K562 (cell line): ENCODE measurements around the gene NPDC1. TPM values are rescaled to one million over a fixed set of nuclear protein-coding genes. Genes with fewer than 3 reads are reported as not detected.
A peak's percentile ranks its signal among the peaks of the same experiment; 100 is the strongest.

Source experiments
- ATAC-seq: fragments of 200-7000 bp; cut with Tn5 transposase; 3 replicates; pipeline ENCODE4 v1.9.1; 2020; ENCODE audit warnings: moderate library complexity
- BruUV-seq: library from RNA; stranded (reverse); fragments of 400-500 nt; replicated peaks from 2 replicates; lab custom pipeline; 2021; lab: Mats Ljungman, UMichigan
- CTCF ChIA-PET: fragments of 300-600 bp; formaldehyde crosslinking; extraction: SDS; loops from one replicate; lab custom pipeline; 2021; ENCODE audit warnings: low intra/inter-chr PET ratio; lab: Yijun Ruan, JAX
- POLR2A ChIA-PET: fragments of 300-600, 350-650 bp; sonication (Branson Sonifier 250); formaldehyde crosslinking; extraction: SDS; loops from one replicate; lab custom pipeline; 2021; ENCODE audit warnings: antibody characterized with exemption, inconsistent platforms; lab: Yijun Ruan, JAX
- DNase-seq, 4 experiments: peaks; one replicate each; pipeline versions ENCODE4 v3.0.0 to v3.0.0-alpha.2; 2011 to 2018; ENCODE audit warnings: low spot score in 3 of 4, mixed read lengths in 3 of 4; ENCODE audit errors: extremely low read depth in 1 of 4
- FAIRE-seq: peaks from 2 replicates; lab custom pipeline; 2011; peaks lifted over from hg19 to GRCh38; lab: Jason Lieb, UNC
- H2AFZ ChIP-seq: 2 replicates; pipeline ENCODE4 v1.6.0; 2011; ENCODE audit warnings: low read depth, low read length, control low read depth, inconsistent platforms
- H3K27ac ChIP-seq: fragments of 200-600 bp; 3 replicates; pipeline ENCODE4 v1.8.0; 2011; ENCODE audit warnings: low read depth, mild to moderate bottlenecking, control low read depth, inconsistent platforms, low read length, moderate library complexity, mixed read lengths; ENCODE audit errors: extremely low read depth
- H3K27me3 ChIP-seq, 2 experiments: fragments of 300-600 bp in 1 of 2; 2 replicates in 1 of 2; 3 replicates in 1 of 2; pipeline versions ENCODE4 v1.6.0 to v1.8.0; 2011; ENCODE audit warnings: inconsistent platforms in 2 of 2, low read length in 2 of 2, mild to moderate bottlenecking in 1 of 2, mixed read lengths in 1 of 2, moderate library complexity in 1 of 2; ENCODE audit not compliant: control insufficient read depth in 2 of 2, insufficient read depth in 2 of 2
- H3K36me3 ChIP-seq: fragments of 300-600 bp; 3 replicates; pipeline ENCODE4 v1.8.0; 2011; ENCODE audit warnings: mild to moderate bottlenecking, low read length, inconsistent platforms; ENCODE audit not compliant: control insufficient read depth, insufficient read depth
- H3K4me1 ChIP-seq, 2 experiments: fragments of 200-600 bp in 1 of 2; replicated peaks in 1 of 2; 2 replicates in 1 of 2; 3 replicates in 1 of 2; pipeline versions ENCODE4 v1.5.1 to v1.8.0; 2011; ENCODE audit warnings: inconsistent platforms in 2 of 2, low read length in 2 of 2, mild to moderate bottlenecking in 1 of 2, mixed read lengths in 1 of 2, moderate library complexity in 1 of 2; ENCODE audit not compliant: control insufficient read depth in 2 of 2, insufficient read depth in 2 of 2
- H3K4me2 ChIP-seq: 2 replicates; pipeline ENCODE4 v1.6.1; 2011; ENCODE audit warnings: low read length, control low read depth, inconsistent platforms, mixed read lengths; ENCODE audit not compliant: insufficient read depth
- H3K4me3 ChIP-seq: fragments of 200-600 bp; sonication (generic), shearing (Covaris generic); 2 replicates; pipeline ENCODE4 v1.5.1; 2016; ENCODE audit warnings: control low read depth, inconsistent platforms
- H3K79me2 ChIP-seq: fragments of 200-600 bp; 3 replicates; pipeline ENCODE4 v1.8.0; 2011; ENCODE audit warnings: low read length, inconsistent platforms; ENCODE audit not compliant: control insufficient read depth, insufficient read depth
- H3K9ac ChIP-seq, 2 experiments: 2 replicates each; pipeline versions ENCODE4 v1.6.0 to v1.6.1; 2011; ENCODE audit warnings: low read depth in 2 of 2, low read length in 2 of 2, control low read depth in 1 of 2, inconsistent platforms in 1 of 2, mild to moderate bottlenecking in 1 of 2, mixed read lengths in 1 of 2; ENCODE audit not compliant: insufficient read depth in 1 of 2
- H3K9me1 ChIP-seq: one replicate; pipeline ENCODE4 v1.6.0; 2011; ENCODE audit warnings: inconsistent platforms, mild to moderate bottlenecking, low read length, moderate library complexity; ENCODE audit not compliant: control insufficient read depth, insufficient read depth
- H3K9me3 ChIP-seq: replicated peaks from 2 replicates; pipeline ENCODE4 v1.5.1; 2011; ENCODE audit warnings: low read depth, low read length, inconsistent platforms; ENCODE audit not compliant: control insufficient read depth, insufficient read depth
- H4K20me1 ChIP-seq: replicated peaks from 2 replicates; pipeline ENCODE4 v1.6.1; 2011; ENCODE audit warnings: low read length, inconsistent platforms, mixed read lengths; ENCODE audit not compliant: control insufficient read depth, insufficient read depth
- BHLHE40 ChIP-seq: IDR thresholded peaks from 2 replicates; pipeline ENCODE4 v1.6.1; 2011; ENCODE audit warnings: low read length, improper control_type of control experiment
- CXXC5 ChIP-seq: fragments of 250-450 bp; sonication (Bioruptor Pico); IDR thresholded peaks from 2 replicates; pipeline ENCODE4 v1.8.0; 2022; ENCODE audit warnings: inconsistent platforms, mild to moderate bottlenecking, moderate library complexity
- DLX4 ChIP-seq: fragments of 250-450 bp; sonication (Bioruptor Pico); IDR thresholded peaks from 2 replicates; pipeline ENCODE4 v1.6.1; 2021; ENCODE audit warnings: mild to moderate bottlenecking
- E2F5 ChIP-seq: sonication (generic); formaldehyde crosslinking; IDR thresholded peaks from 2 replicates; pipeline ENCODE4 v1.8.0; 2022; ENCODE audit warnings: mild to moderate bottlenecking, missing genetic modification reagents
- EHMT2 ChIP-seq: fragments of 450-650 bp; IDR thresholded peaks from 2 replicates; pipeline ENCODE4 v1.6.1; 2018; ENCODE audit warnings: antibody characterized with exemption
- HMGN3 ChIP-seq: IDR thresholded peaks from 2 replicates; pipeline ENCODE4 v1.6.1; 2011; ENCODE audit warnings: borderline replicate concordance, low read depth, mild to moderate bottlenecking, mixed read lengths, low read length; ENCODE audit not compliant: insufficient read length; ENCODE audit errors: extremely low read depth
- HNRNPLL ChIP-seq: fragments of 200-400 bp; formaldehyde crosslinking; IDR thresholded peaks from 2 replicates; pipeline ENCODE4 v1.6.1; 2017; ENCODE audit warnings: low read length, low read depth, mild to moderate bottlenecking; ENCODE audit not compliant: poor library complexity, severe bottlenecking
- MTA3 ChIP-seq: fragments of 450-650 bp; formaldehyde crosslinking; IDR thresholded peaks from 2 replicates; pipeline ENCODE4 v1.6.1; 2017; ENCODE audit warnings: mild to moderate bottlenecking, borderline replicate concordance
- PHB ChIP-seq: fragments of 250-450 bp; sonication (Bioruptor Pico); IDR thresholded peaks from 2 replicates; pipeline ENCODE4 v1.5.0; 2021
- PHF8 ChIP-seq: fragments of 200-600 bp; sonication (generic); IDR thresholded peaks from 2 replicates; pipeline ENCODE4 v1.6.1; 2012; ENCODE audit warnings: mixed run types, mild to moderate bottlenecking, inconsistent platforms, low read length, moderate library complexity, borderline replicate concordance
- POLR2G ChIP-seq: fragments of 200-400 bp; formaldehyde crosslinking; IDR thresholded peaks from 2 replicates; pipeline ENCODE4 v1.6.1; 2017; ENCODE audit warnings: low read depth, mild to moderate bottlenecking, antibody characterized with exemption, low read length, moderate library complexity
- POLR2H ChIP-seq: IDR thresholded peaks from 2 replicates; pipeline ENCODE4 v1.6.1; 2016; ENCODE audit warnings: missing genetic modification characterization, low read depth, mild to moderate bottlenecking, control low read depth, missing compliant biosample characterization, moderate library complexity
- RBFOX2 ChIP-seq: fragments of 200-400 bp; formaldehyde crosslinking; IDR thresholded peaks from 2 replicates; pipeline ENCODE4 v1.6.1; 2017; ENCODE audit warnings: low read depth, mild to moderate bottlenecking, low read length, moderate library complexity
- TFE3 ChIP-seq: fragments of 450-650 bp; formaldehyde crosslinking; IDR thresholded peaks from 2 replicates; pipeline ENCODE4 v1.4.0; 2020; ENCODE audit warnings: mild to moderate bottlenecking, mixed read lengths
- VEZF1 ChIP-seq: fragments of 200-800 bp; sonication (Bioruptor generic); IDR thresholded peaks from 2 replicates; pipeline ENCODE4 v1.6.1; 2017; ENCODE audit warnings: missing genetic modification characterization, missing compliant biosample characterization
- WGBS: fragments of 100-300 bp; shearing (Covaris generic); methylation state at CpG from one replicate; pipeline ENCODE4 v1.1.6; 2016; ENCODE audit warnings: low coverage, mixed read lengths; ENCODE audit not compliant: insufficient coverage; ENCODE audit errors: missing lambda C conversion rate; 5-methylcytosine and 5-hydroxymethylcytosine counted together
- in situ Hi-C: fragments of 300-500 bp; cut with MboI; formaldehyde crosslinking; loops from 4 replicates; pipeline ENCODE4 v1.15.0; 2018; ENCODE audit warnings: inconsistent platforms, mixed read lengths
- intact Hi-C: fragments of 100-400 bp; cut with micrococcal nuclease; formaldehyde crosslinking; loops from 2 replicates; pipeline ENCODE4 v1.14.2; 2022
- polyA plus RNA-seq, 8 experiments: library from polyadenylated mRNA; depleted of rRNA in 4 of 8; stranded (reverse) in 5 of 8; unstranded in 3 of 8; fragments of >200 nt; fragmentation: Nextera tagmentation in 2 of 8; fragmentation: Illumina TruSeq in 1 of 8; extraction: Ambion mirVana in 2 of 8; extraction: Trizol in 1 of 8; gene quantifications; 2 replicates each; pipeline versions ENCODE4 v1.2.1 to v1.2.3, GENCODE V29; 2011 to 2014; ENCODE audit warnings: inconsistent platforms in 1 of 8, missing spikeins in 1 of 8
- total RNA-seq, 7 experiments: library from RNA; depleted of rRNA in 6 of 7; stranded (reverse); fragments of >200 nt in 6 of 7; fragmentation: Illumina TruSeq in 2 of 7; extraction: Trizol in 2 of 7; gene quantifications; 2 replicates each; pipeline versions ENCODE4 v1.2.1 to v1.2.3, GENCODE V29; 2011 to 2021; ENCODE audit warnings: low replicate concordance in 1 of 7

Gene NPDC1
- total and polyA plus RNA-seq, 9 of the 15 experiments (the other 6 are each of a cell fraction or from before 2014, with no cell fraction given), result 0.06 to 2.1 (median 0.53) TPM; not detected in 3

GRCh38 chr9:137077010-137077747 lies 31.2 kb upstream of the NPDC1 start, which contains the start of gene UAP1L1:
Gene UAP1L1, plus strand, starts transcription at chr9:137077517. Its CDS starts 16 bp downstream, at chr9:137077533.
- H3K9ac ChIP-seq, result peak within 1 kb of the TSS; percentile 38 to 89; a peak in 3 of 4 replicates
- intact Hi-C loops (no loop called here), in situ Hi-C loops (no loop called here)
- DNase-seq (peak; percentile 42 to 66 (median 62)), FAIRE-seq (no peak), ATAC-seq (peak; percentile 59)
- POLR2A ChIA-PET, result interaction anchor here (0.6 to 1.2 kb wide), 2 partner anchors 12 to 165 kb away, joined by 3 read pairs; no protein-coding TSS in a partner anchor
- H2AFZ ChIP-seq, result no peak within 1 kb of the TSS
- H3K9me1 ChIP-seq, result no peaks in the 10 kb centered on the region
- H3K4me2 ChIP-seq, result peak within 1 kb of the TSS; percentile 52; the same call in 1 of the 2 replicates
- no peaks in the 10 kb centered on the region for H3K9me3 ChIP-seq
- peak within 1 kb of the TSS; percentile 19; the same call in 1 of the 3 replicates for H3K27ac ChIP-seq
- peak within 1 kb of the TSS; percentile 42 for H3K4me3 ChIP-seq
- CTCF ChIA-PET, result no interaction called here
- no peaks in the 10 kb centered on the region for H3K27me3 ChIP-seq
- WGBS, result 62% methylated on average over 9 of the region's 87 CpGs
- no peaks in the 10 kb centered on the region; the same call in 2 of the 3 replicates for H3K79me2 ChIP-seq
- peaks cover 17 to 71% of the 10 kb centered on the region in 2 experiments for H3K4me1 ChIP-seq
- peaks cover 10% of the 10 kb centered on the region; the same call in 1 of the 3 replicates for H3K36me3 ChIP-seq
- H4K20me1 ChIP-seq, result no peaks in the 10 kb centered on the region
- no TSS peak for BruUV-seq
- TF ChIP-seq BHLHE40 (peak; percentile 74), PHB (no peak), MTA3 (no peak), HNRNPLL (peak; percentile 81), EHMT2 (no peak), VEZF1 (CRISPR knock-in tag) (peak; percentile 90), E2F5 (CRISPR knock-in tag) (no peak), CXXC5 (CRISPR knock-in tag) (0 out of 2 replicates have a peak, but pooled peaks have one; percentile 40), DLX4 (CRISPR knock-in tag) (no peak), TFE3 (CRISPR knock-in tag) (0 out of 2 replicates have a peak, but pooled peaks have one; percentile 25), PHF8 (peak; percentile 38; the same call in 1 of the 2 replicates), RBFOX2 (0 out of 2 replicates have a peak, but pooled peaks have one; percentile 15), POLR2H (no peak), HMGN3 (peak; percentile 48), POLR2G (peak; percentile 3; the same call in 1 of the 2 replicates)
